GM19239 (cell line): ENCODE data around the gene SURF4.
A peak's percentile ranks its signal among the peaks of the same experiment; 100 is the strongest.

ENCODE experiments used
- DNase-seq: peaks from one replicate; pipeline ENCODE4 v3.0.0; 2011; ENCODE audit warnings: low spot score; ENCODE audit not compliant: insufficient read length
- FAIRE-seq: peaks from 2 replicates; lab custom pipeline; 2011; peaks lifted over from hg19 to GRCh38; lab: Jason Lieb, UNC

The SURF4 gene

GRCh38 chr9:133375724-133376654, at the start of gene SURF4, which contains the start of gene STKLD1:
Gene SURF4, minus strand, starts transcription at chr9:133376060. Its CDS starts 91 bp downstream, at chr9:133375969.
Gene STKLD1, plus strand, starts transcription at chr9:133376366. Its CDS starts 108 bp downstream, at chr9:133376474.
- FAIRE-seq, result no peak

GRCh38 chr9:133425049-133425632, 49.3 kb upstream of the SURF4 start:
- DNase-seq (no peak), FAIRE-seq (no peak)

More at GRCh38 chr9:133375724-133376654, at the start of gene SURF4, which contains the start of gene STKLD1:
- peak; percentile 100 for DNase-seq

GRCh38 chr9:133424187-133424586, 48.3 kb upstream of the SURF4 start:
- FAIRE-seq, result no peak
- DNase-seq, result no peak

- FAIRE-seq, result no peak
- no peak for DNase-seq
These were observed 47.4 kb upstream of the SURF4 start for GRCh38 chr9:133423216-133423615.

GRCh38 chr9:133421615-133422542, 46.0 kb upstream of the SURF4 start, which contains the start of gene ADAMTS13:
Gene ADAMTS13, plus strand, starts transcription at chr9:133422367. Its CDS starts 77 bp downstream, at chr9:133422444.
- FAIRE-seq (peak; percentile 75), DNase-seq (no peak)

- FAIRE-seq, result peak; percentile 85
- DNase-seq, result peak; percentile 66
These were observed 44.5 kb upstream of the SURF4 start for GRCh38 chr9:133420392-133420827.

GRCh38 chr9:133419005-133419404, 43.1 kb upstream of the SURF4 start:
- no peak for FAIRE-seq
- DNase-seq, result no peak

- FAIRE-seq (peak; percentile 66), DNase-seq (peak; percentile 81)
These were observed 41.9 kb upstream of the SURF4 start, which contains the start of gene REXO4 for GRCh38 chr9:133417541-133418461. Gene REXO4, minus strand, starts transcription at chr9:133418010. Its CDS starts 166 bp downstream, at chr9:133417844.

GRCh38 chr9:133415170-133415569, 39.3 kb upstream of the SURF4 start:
- no peak for DNase-seq
- FAIRE-seq, result no peak

GRCh38 chr9:133408042-133408441, 32.2 kb upstream of the SURF4 start:
- no peak for FAIRE-seq
- DNase-seq, result no peak

GRCh38 chr9:133406480-133407307, 30.8 kb upstream of the SURF4 start:
- FAIRE-seq (peak; percentile 80), DNase-seq (peak; percentile 85)

- DNase-seq (no peak), FAIRE-seq (no peak)
These were observed 29.9 kb upstream of the SURF4 start for GRCh38 chr9:133405508-133406438.

GRCh38 chr9:133404454-133405002, 28.7 kb upstream of the SURF4 start:
- DNase-seq (no peak), FAIRE-seq (no peak)

GRCh38 chr9:133403766-133404453, 28.1 kb upstream of the SURF4 start:
- DNase-seq (no peak), FAIRE-seq (no peak)

GRCh38 chr9:133402689-133403088, 26.8 kb upstream of the SURF4 start:
- FAIRE-seq (no peak), DNase-seq (no peak)

GRCh38 chr9:133401588-133401987, 25.7 kb upstream of the SURF4 start:
- no peak for DNase-seq
- no peak for FAIRE-seq
